HG03575 (cell line): ENCODE measurements around the gene TFF1.
"Not testable (repeated sequence)": the region's sequence is repeated elsewhere in the genome, so short reads cannot be mapped to it uniquely, and the experiment has no call there.

Experiments used
- ATAC-seq: cut with Tn5 transposase; IDR thresholded peaks from one replicate; pipeline ENCODE4 v1.9.1; 2021; ENCODE audit not compliant: unreplicated experiment, insufficient number of reproducible peaks, low FRiP score; ENCODE audit errors: extremely low read depth

Gene TFF1

GRCh38 chr21:42366292-42367010 is at the start of gene TFF1:
TFF1 (minus strand) TSS chr21:42366535; CDS start chr21:42366495, 40 bp downstream.
- ATAC-seq: no peak

GRCh38 chr21:42414928-42415769 is 48.8 kb upstream of the TFF1 start:
- ATAC-seq: no peak

- ATAC-seq: no peak
Measured at GRCh38 chr21:42414553-42414927, 48.2 kb upstream of the TFF1 start.

DNA sequence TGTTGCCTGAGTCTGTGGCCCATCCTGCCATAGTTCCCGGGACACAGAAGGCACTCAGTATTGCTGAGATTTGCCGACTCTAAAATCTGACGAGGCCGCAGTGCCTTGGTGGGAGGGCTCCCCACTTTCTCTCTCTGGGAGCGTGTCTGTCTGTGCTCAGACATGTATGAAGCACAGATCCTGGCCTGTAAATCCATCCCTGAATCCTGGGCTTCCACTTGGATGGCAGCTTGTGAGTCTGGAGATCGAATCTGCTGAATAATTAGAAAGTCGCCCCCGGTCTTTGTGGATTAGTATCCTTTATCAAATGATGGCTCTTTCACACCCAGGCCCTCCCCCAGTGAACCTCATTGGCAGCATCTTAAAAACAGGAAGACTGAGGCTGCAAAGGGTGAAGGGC is 47.7 kb upstream of the TFF1 start:
- no peak for ATAC-seq

DNA sequence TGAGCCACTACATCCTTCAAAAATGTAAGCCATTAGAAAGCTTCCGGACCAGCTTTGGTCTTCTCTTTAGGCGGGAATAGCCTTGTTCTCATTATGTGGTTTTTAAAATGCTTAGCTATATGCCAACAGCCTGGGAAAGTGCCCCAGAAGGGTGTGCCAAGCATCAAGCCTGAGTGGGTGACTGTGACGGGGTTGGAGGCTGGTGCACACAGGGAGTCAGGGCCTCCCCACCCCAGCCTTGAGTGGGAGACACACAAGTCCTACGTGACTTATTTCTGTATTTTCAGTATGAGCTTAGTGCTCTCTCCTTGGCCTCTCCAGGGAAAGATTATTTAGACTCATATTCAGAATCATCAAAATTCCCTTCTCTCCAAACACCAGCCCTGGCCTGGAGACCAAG is 47.2 kb upstream of the TFF1 start:
- no peak for ATAC-seq

DNA sequence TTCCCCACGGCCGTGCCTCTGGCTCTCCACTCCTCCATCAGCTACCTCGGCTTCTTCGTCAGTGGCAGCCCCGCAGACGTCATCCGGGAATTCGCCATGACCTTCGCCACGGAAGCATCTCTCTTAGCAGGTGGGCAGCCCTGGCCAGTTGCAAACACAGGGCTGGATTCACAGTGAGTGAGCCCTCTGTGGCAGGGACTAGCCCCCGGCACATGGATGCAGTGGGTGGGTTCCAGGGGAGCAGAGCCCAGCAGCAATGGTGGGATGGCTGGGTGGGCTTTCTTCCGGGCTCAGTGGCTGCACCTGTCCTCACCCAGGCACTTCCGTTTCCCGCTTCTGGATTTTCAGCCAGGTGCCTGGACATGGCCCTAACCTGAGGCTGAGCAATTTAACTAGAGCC is 46.8 kb upstream of the TFF1 start:
- ATAC-seq: no peak

DNA sequence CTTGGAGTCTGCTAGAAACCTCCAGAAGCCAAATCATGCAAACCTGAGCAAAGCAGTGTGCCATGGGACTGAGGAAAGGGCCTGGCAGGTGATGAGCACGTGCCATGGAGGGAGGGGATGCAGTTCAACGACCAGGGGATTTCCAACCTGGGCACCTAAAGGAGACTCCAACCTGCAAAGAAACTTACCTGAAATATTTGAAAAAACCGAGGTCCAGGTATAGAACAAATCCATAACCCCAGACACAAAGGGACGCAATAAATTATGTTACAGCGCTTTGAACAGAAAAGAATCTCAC is 46.2 kb upstream of the TFF1 start:
- ATAC-seq: no peak

- no peak for ATAC-seq
Measured at GRCh38 chr21:42411891-42412635, 45.7 kb upstream of the TFF1 start.

GRCh38 chr21:42411197-42411869 is 45.0 kb upstream of the TFF1 start:
- ATAC-seq: no peak

DNA sequence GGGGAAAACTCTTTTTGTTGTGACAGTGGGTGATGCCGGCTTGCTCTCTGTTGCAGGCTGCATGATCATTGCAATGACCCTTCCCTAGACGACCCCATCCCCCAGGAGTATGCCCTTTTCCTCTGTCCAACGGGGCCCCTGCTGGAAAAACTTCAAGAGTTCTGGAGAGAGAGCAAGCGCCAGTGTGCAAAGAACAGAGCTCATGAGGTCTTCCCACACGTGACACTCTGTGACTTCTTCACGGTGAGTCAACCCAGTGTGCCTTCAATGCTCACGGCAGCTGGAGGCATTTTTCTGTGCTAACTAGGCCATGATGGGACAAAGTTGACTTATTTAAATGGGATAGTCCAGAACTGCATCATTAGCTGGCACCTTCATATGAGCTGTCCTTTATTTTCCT is 43.0 kb upstream of the TFF1 start:
- no peak for ATAC-seq

DNA sequence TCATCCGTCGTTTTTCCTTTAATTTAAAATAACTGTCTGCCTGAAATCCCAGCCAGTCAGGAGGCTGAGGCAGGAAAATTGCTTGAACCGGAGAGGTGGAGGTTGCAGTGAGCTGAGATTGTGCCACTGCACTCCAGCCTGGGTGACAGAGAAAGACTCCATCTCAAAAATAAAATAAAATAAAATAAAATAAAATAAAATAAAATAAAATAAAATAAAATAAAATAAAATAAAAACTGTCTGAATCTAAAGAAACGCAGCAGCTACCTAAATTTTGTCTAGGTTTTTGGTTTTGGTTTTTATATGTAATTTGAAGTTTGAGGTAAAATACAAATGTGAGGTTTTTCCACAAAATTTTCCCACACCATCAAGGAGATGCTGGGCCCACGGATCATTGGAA is 42.4 kb upstream of the TFF1 start:
- ATAC-seq: not testable (repeated sequence)

GRCh38 chr21:42407476-42407875 is 41.1 kb upstream of the TFF1 start:
- ATAC-seq: no peak

GRCh38 chr21:42406866-42407265 is 40.5 kb upstream of the TFF1 start:
- no peak for ATAC-seq

- no peak for ATAC-seq
Measured at GRCh38 chr21:42406201-42406621, 39.9 kb upstream of the TFF1 start.

GRCh38 chr21:42405064-42406013 is 39.0 kb upstream of the TFF1 start:
- no peak for ATAC-seq

- no peak for ATAC-seq
Measured at GRCh38 chr21:42404539-42404938, 38.2 kb upstream of the TFF1 start.

DNA sequence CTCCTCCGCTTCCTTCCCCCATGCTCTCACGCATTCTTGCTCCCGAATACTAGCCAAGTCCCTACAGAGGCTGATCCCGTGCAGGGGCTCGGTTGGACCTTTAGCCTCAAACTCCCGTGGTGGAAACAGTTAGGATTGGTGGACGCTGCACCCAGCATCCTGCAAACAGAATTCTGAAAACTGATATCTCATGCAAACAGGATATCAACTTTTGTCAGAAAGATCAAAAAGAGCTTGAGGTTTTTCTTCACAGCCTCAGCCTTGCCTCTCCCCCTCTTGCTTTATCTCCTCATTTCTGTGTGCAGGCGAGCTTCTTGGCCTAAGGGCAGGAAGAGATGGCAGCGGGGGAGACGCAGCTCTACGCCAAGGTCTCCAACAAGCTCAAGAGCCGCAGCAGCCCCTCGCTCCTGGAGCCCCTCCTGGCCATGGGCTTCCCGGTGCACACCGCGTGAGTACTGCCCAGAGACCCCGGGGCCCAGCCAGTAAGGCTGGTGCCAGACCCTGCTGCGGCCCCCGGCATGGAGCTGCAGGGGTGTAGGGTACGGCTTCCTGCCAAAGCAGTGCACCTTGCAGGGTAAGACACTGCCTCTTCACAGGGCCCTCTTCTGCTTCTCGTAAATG is 37.4 kb upstream of the TFF1 start, which contains the start of gene UBASH3A:
UBASH3A (plus strand) TSS at position 292 of the 621 bp plus-strand sequence; CDS start at position 336, 44 bp downstream.
- ATAC-seq: no peak

DNA sequence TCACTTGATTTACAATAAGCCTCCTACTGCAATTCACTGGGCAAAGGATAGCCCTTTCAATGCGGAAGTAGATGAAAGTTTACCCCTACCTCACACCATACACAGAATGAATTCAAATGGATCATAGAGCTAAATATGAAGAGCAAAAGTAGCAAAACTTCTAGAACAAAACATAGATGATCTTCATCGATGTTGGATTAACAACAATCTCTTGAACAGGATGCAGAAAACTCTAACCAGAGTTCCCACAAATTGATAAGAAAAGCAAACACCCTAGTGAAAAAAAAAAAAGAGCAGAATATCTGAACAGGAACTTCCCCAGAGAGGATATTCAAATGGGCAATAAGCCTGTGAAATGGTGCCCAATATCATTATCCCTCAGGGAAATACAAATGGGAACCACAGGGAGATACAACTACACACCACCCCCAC is 35.5 kb upstream of the TFF1 start:
- ATAC-seq: no peak
